Thyroid gland (tissue), 4 donors: ENCODE data around the gene GRAMD4. TPM values are rescaled to one million over a fixed set of nuclear protein-coding genes. Genes with fewer than 3 reads are reported as not detected.

Experiments
- DNase-seq, 2 donors: peaks; one replicate each; pipeline ENCODE4 v3.0.0-alpha.2; 2019
- H3K27ac ChIP-seq, 3 donors: fragments of 200-600 bp; sonication (generic); 1 replicate in 2 of 3; 2 replicates in 1 of 3; pipeline ENCODE4 v1.5.1; 2016 to 2019; ENCODE audit warnings: mild to moderate bottlenecking in 1 of 3, moderate library complexity in 1 of 3
- H3K27me3 ChIP-seq: fragments of 200-600 bp; sonication (generic); one replicate; pipeline ENCODE4 v1.5.1; 2019
- H3K36me3 ChIP-seq, 2 donors: fragments of 200-600 bp; sonication (generic); one replicate each; pipeline ENCODE4 v1.5.1; 2016 to 2019
- H3K4me1 ChIP-seq, 2 donors: fragments of 200-600 bp; sonication (generic); one replicate each; pipeline ENCODE4 v1.5.1; 2017 to 2019
- H3K4me3 ChIP-seq, 3 donors: fragments of 200-600 bp; sonication (generic); replicated peaks in 1 of 3; 1 replicate in 2 of 3; 2 replicates in 1 of 3; pipeline ENCODE4 v1.5.1; 2016; ENCODE audit warnings: mild to moderate bottlenecking in 1 of 3
- H3K9me3 ChIP-seq: fragments of 200-600 bp; sonication (generic); one replicate; pipeline ENCODE4 v1.5.1; 2017
- POLR2A ChIP-seq, 2 donors: fragments of 450-650 bp; IDR thresholded peaks; one replicate each; pipeline ENCODE4 v1.6.1; 2017; ENCODE audit warnings: antibody characterized with exemption in 2 of 2, mild to moderate bottlenecking in 2 of 2, moderate library complexity in 1 of 2
- WGBS, 2 donors: methylation state at CpG; one replicate each; pipeline ENCODE4 v1.1.5; 2017; 5-methylcytosine and 5-hydroxymethylcytosine counted together
- intact Hi-C: fragments of 100-400 bp; cut with DNase I; formaldehyde crosslinking; loops from one replicate; pipeline ENCODE4 v1.15.1; 2023
- total RNA-seq, 4 donors: library from RNA; depleted of rRNA; stranded (reverse); fragments of >200 nt; gene quantifications; one replicate each; pipeline ENCODE4 v1.2.3, GENCODE V29; 2016
- TF ChIP-seq, protein P1 (sequence below), 6 experiments: fragments of 200-600 bp in 3 of 6; fragments of 450-650 bp in 3 of 6; sonication (generic) in 3 of 6; IDR thresholded peaks; one replicate each; pipeline ENCODE4 v1.5.1; 2016 to 2019; ENCODE audit warnings: antibody characterized with exemption in 6 of 6, mild to moderate bottlenecking in 2 of 6, inconsistent platforms in 1 of 6, moderate library complexity in 1 of 6

GRAMD4 gene
- total RNA-seq, 4 donors from 2014 or later, result 33.5 to 193 (median 62.1) TPM

DNA sequence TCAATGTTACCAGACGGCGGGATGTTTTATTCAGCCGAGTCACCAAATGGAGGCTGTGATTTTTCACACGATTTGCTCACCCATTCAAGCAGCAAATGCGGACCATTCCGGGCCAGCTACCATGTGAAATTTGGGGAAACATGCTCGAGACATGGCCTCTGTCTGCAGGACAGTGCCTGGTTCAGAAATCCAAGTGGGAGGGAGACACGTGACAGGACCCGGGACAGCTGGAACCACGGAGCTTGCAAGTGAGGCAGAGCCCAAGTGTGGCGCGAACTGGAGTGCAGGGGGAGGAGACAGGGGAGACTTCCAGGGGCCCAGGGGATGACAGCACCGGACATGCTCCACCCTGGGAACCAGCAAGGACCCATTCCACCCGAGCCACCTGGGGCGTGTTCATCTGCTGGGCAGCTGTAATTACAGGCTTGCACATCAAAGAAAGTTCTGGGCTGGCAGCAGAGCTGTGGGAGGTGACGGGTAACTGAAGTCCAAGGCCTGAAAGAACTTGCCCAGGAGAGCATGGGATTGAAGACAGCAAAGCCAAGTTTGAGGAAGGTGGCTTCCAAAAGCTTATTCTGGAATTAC, 101.4 kb downstream of the GRAMD4 start:
- Histone ChIP-seq H3K9me3 (no peaks in the 10 kb centered on the region), H3K36me3 (peaks cover 27% of the 10 kb centered on the region in 2 donors), H3K27ac (no peak overlapping the region), H3K27me3 (no peaks in the 10 kb centered on the region), H3K4me1 (peaks cover 0 to 5% of the 10 kb centered on the region in 2 donors), H3K4me3 (no peak overlapping the region)
- no peak for TF ChIP-seq POLR2A (IDR thresholded peaks at IDR 0.05)
- TF ChIP-seq, protein P1, sequence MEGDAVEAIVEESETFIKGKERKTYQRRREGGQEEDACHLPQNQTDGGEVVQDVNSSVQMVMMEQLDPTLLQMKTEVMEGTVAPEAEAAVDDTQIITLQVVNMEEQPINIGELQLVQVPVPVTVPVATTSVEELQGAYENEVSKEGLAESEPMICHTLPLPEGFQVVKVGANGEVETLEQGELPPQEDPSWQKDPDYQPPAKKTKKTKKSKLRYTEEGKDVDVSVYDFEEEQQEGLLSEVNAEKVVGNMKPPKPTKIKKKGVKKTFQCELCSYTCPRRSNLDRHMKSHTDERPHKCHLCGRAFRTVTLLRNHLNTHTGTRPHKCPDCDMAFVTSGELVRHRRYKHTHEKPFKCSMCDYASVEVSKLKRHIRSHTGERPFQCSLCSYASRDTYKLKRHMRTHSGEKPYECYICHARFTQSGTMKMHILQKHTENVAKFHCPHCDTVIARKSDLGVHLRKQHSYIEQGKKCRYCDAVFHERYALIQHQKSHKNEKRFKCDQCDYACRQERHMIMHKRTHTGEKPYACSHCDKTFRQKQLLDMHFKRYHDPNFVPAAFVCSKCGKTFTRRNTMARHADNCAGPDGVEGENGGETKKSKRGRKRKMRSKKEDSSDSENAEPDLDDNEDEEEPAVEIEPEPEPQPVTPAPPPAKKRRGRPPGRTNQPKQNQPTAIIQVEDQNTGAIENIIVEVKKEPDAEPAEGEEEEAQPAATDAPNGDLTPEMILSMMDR (IDR thresholded peaks at IDR 0.05), result no peak
- WGBS, 2 donors, result 92% methylated on average over 16 of the region's 16 CpGs
- DNase-seq, result no peak
- intact Hi-C loops, result no loop called here

DNA sequence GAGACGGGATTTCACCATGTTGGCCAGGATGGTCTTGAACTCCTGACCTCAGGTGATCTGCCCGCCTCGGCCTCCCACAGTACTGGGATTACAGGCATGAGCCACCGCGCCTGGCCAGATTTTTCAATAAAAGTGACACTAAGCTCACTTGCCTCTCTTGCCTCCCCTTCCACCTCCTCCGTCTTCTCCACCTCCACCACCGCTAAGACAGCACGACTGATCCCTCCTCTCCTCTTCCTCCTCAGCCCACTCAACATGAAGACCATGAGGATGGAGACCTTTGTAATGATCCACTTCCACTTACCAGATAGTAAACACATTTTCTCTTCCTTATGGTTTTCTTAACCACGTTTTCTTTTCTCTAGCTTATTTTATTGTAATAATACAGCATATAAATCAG, 103.7 kb downstream of the GRAMD4 start:
- WGBS, 2 donors, result 91 to 96% methylated on average over 9 of the region's 9 CpGs
- no peak overlapping the region for H3K4me3 ChIP-seq
- H3K9me3 ChIP-seq, result no peaks in the 10 kb centered on the region
- no peak overlapping the region for H3K27ac ChIP-seq
- peaks cover 0 to 13% of the 10 kb centered on the region in 2 donors for H3K4me1 ChIP-seq
- intact Hi-C loops, result no loop called here
- no peaks in the 10 kb centered on the region for H3K27me3 ChIP-seq
- no peak for TF ChIP-seq POLR2A (IDR thresholded peaks at IDR 0.05)
- TF ChIP-seq, protein P1 (IDR thresholded peaks at IDR 0.05), result no peak
- H3K36me3 ChIP-seq, result peaks cover 14 to 15% of the 10 kb centered on the region in 2 donors
- DNase-seq, result no peak

DNA sequence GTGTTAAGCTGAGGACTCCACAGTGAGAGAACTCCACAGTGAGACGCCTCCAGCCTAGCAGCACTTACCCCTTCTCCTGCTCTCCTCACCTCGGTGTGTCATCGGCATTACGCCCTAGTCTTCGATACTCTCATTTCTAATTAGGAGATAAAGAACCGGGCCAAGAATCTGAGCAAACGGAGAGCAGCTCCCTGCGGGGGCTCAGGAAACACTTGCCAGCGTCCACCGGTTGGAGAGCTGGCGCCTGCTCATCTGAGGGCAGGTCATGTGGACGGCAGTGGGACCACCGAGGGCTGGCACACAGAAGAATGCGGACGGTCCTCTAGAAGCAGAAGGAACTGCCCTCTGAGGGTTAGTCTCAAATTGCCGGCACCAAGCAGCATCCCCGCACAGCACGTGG, 104.9 kb downstream of the GRAMD4 start:
- no peaks in the 10 kb centered on the region for H3K27me3 ChIP-seq
- DNase-seq, result no peak
- no peaks in the 10 kb centered on the region for H3K9me3 ChIP-seq
- TF ChIP-seq, protein P1 (IDR thresholded peaks at IDR 0.05), result no peak
- TF ChIP-seq POLR2A (IDR thresholded peaks at IDR 0.05), result no peak
- H3K4me1 ChIP-seq, result peaks cover 0 to 16% of the 10 kb centered on the region in 2 donors
- H3K36me3 ChIP-seq, result peaks cover 2 to 5% of the 10 kb centered on the region in 2 donors
- intact Hi-C loops, result no loop called here
- H3K27ac ChIP-seq, result no peak overlapping the region
- 87 to 90% methylated on average over 18 of the region's 18 CpGs for WGBS, 2 donors
- H3K4me3 ChIP-seq, result no peak overlapping the region

DNA sequence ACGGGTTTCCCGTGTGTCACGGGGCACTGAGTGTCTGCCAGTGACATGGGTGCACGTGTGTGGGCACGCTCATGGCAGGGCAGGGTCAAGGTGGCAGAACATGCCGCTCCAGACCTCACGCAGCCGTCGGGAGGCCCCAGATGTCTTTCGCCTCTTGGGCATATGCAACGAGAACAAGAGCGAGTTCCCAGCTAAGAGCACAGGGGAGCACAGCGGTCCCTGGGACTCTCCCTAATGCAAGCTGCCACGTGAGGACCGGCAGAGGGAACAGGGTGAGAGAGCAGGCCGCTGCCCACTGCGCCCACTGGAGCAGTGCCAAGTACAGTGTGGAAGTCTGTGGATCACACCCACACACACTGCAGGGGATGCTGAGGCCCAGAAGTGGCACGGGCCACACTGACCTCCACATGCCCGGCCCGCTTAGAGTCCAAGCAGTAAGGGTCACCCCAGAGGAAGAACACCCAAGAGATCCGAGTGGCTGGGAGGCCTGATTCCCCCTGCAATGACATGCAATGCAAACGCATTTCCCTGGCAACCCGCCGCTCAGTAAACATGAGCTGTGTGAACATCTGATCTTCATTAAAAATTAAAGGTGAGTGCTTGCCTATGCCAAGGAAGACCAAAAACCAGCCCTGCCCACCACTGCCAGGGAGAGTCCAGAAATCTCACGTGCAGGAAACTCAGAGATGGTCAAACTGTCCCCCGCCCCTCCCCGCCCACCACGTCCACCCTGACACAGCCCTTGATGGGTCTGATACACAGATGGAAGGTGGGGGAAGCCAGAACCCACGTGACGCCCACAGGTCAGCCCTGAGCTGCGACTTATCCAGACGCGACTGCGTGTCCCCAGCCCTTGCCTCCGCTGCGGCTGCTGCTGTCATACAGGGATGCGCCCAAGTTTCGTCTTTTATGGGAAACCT, 106.1 kb downstream of the GRAMD4 start:
- no peaks in the 10 kb centered on the region for H3K27me3 ChIP-seq
- TF ChIP-seq, protein P1 (IDR thresholded peaks at IDR 0.05), result no peak
- TF ChIP-seq POLR2A (IDR thresholded peaks at IDR 0.05), result no peak
- no peak for DNase-seq
- peaks cover 11 to 28% of the 10 kb centered on the region in 2 donors for H3K4me1 ChIP-seq
- no peak overlapping the region for H3K27ac ChIP-seq
- H3K4me3 ChIP-seq, result no peak overlapping the region
- WGBS, 2 donors, result 89 to 93% methylated on average over 29 to 35 of the region's 38 CpGs
- intact Hi-C loops, result no loop called here
- H3K36me3 ChIP-seq, result no peaks in the 10 kb centered on the region
- no peaks in the 10 kb centered on the region for H3K9me3 ChIP-seq

DNA sequence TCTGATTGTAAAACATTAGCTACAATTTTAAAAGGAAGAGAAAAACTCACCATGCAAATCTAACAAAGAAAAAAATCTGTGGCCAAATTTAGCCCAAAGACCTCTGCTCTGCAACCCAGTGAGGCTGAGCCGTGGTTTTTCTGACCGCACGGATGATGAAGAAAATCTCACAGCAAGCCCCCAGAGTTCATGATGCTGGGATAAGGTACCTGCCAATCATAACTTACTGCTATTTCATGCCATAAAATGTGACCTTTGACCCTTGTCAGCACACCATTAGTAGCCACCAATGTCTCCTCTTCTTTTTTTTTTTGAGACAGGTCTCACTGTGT, 106.8 kb downstream of the GRAMD4 start:
- peaks cover 18 to 35% of the 10 kb centered on the region in 2 donors for H3K4me1 ChIP-seq
- TF ChIP-seq POLR2A (IDR thresholded peaks at IDR 0.05), result no peak
- TF ChIP-seq, protein P1 (IDR thresholded peaks at IDR 0.05), result no peak
- H3K36me3 ChIP-seq, result no peaks in the 10 kb centered on the region

More for the DNA sequence above, 106.8 kb downstream of the GRAMD4 start:
- Histone ChIP-seq H3K27ac (no peak overlapping the region), H3K4me3 (no peak overlapping the region), H3K9me3 (no peaks in the 10 kb centered on the region), H3K27me3 (no peaks in the 10 kb centered on the region)
- DNase-seq, result no peak
- intact Hi-C loops, result no loop called here
- 91 to 93% methylated on average over 3 of the region's 3 CpGs for WGBS, 2 donors
